Breast epithelium (tissue), 4 donors: ENCODE measurements around the gene UCHL1. TPM values are rescaled to one million over a fixed set of nuclear protein-coding genes. Genes with fewer than 3 reads are reported as not detected.

ENCODE experiments used
- DNase-seq, 2 donors: peaks; one replicate each; pipeline ENCODE4 v3.0.0-alpha.2; 2019; ENCODE audit warnings: low spot score in 2 of 2
- H3K27ac ChIP-seq, 2 donors: fragments of 200-600 bp; sonication (generic) in 1 of 2; one replicate each; pipeline ENCODE4 v1.5.1; 2016 to 2019; ENCODE audit warnings: mild to moderate bottlenecking in 1 of 2
- H3K27me3 ChIP-seq, 2 donors: fragments of 200-600 bp; sonication (generic) in 1 of 2; one replicate each; pipeline versions ENCODE4 v1.5.1 to v1.6.0; 2017 to 2019; ENCODE audit warnings: control low read depth in 1 of 2, mild to moderate bottlenecking in 1 of 2
- H3K36me3 ChIP-seq: fragments of 200-600 bp; one replicate; pipeline ENCODE4 v1.5.1; 2019
- H3K4me1 ChIP-seq, 2 donors: fragments of 200-600 bp; sonication (generic); one replicate each; pipeline ENCODE4 v1.5.1; 2016 to 2019; ENCODE audit warnings: control low read depth in 1 of 2
- H3K4me3 ChIP-seq, 3 donors: fragments of 200-600 bp; sonication (generic); 1 replicate in 2 of 3; 2 replicates in 1 of 3; pipeline ENCODE4 v1.5.1; 2016 to 2019; ENCODE audit warnings: mild to moderate bottlenecking in 3 of 3, moderate library complexity in 2 of 3
- H3K9me3 ChIP-seq, 2 donors: fragments of 200-600 bp; sonication (generic) in 1 of 2; one replicate each; pipeline ENCODE4 v1.5.1; 2016 to 2019; ENCODE audit warnings: control low read depth in 1 of 2
- CTCF ChIP-seq, 3 donors: fragments of 450-650 bp; IDR thresholded peaks; one replicate each; pipeline ENCODE4 v1.5.1; 2016 to 2017; ENCODE audit warnings: antibody characterized with exemption in 3 of 3, mild to moderate bottlenecking in 3 of 3, moderate library complexity in 3 of 3
- POLR2A ChIP-seq: fragments of 450-650 bp; IDR thresholded peaks from one replicate; pipeline ENCODE4 v1.6.1; 2016; ENCODE audit warnings: antibody characterized with exemption, mild to moderate bottlenecking, moderate library complexity
- POLR2AphosphoS5 ChIP-seq, 3 donors: sonication (generic); formaldehyde crosslinking; IDR thresholded peaks; one replicate each; pipeline ENCODE4 v1.6.1; 2017; ENCODE audit warnings: antibody characterized with exemption in 3 of 3
- intact Hi-C: fragments of 100-400 bp; cut with DNase I; formaldehyde crosslinking; loops from one replicate; pipeline ENCODE4 v1.15.1; 2023; ENCODE audit warnings: low total_unique reads
- total RNA-seq, 3 donors: library from RNA; depleted of rRNA; stranded (reverse); fragments of >200 nt; gene quantifications; one replicate each; pipeline ENCODE4 v1.1.0, GENCODE V29; 2016

UCHL1 gene
- total RNA-seq, 3 donors from 2014 or later: 21.3 to 143 (median 33.1) TPM

- intact Hi-C loops: no loop called here
- H3K9me3 ChIP-seq: no peaks in the 10 kb centered on the region
- TF ChIP-seq POLR2A (no peak), POLR2AphosphoS5 (IDR thresholded peaks at IDR 0.05) (no peak), CTCF (IDR thresholded peaks at IDR 0.05) (no peak)
- no peaks in the 10 kb centered on the region for H3K36me3 ChIP-seq
- H3K4me1 ChIP-seq: no peaks in the 10 kb centered on the region
- no peak overlapping the region for H3K27ac ChIP-seq
- no peaks in the 10 kb centered on the region for H3K27me3 ChIP-seq
- H3K4me3 ChIP-seq: no peak overlapping the region
- no peak for DNase-seq
Measured at GRCh38 chr4:41315862-41316261, 59.1 kb downstream of the UCHL1 start.

Other genes with a start within 250 kb of the UCHL1 start
- 100 to 1,000 TPM in 2 of 3 donors, 10 to 100 TPM in 1; 87.4 to 192 (median 153) TPM for gene APBB2, start 42.4 kb upstream of the UCHL1 start, total RNA-seq